Peyer's patch (tissue), 4 donors: ENCODE measurements around the gene TNFRSF8. TPM values are rescaled to one million over a fixed set of nuclear protein-coding genes. Genes with fewer than 3 reads are reported as not detected.
"Not testable (repeated sequence)": the region's sequence is repeated elsewhere in the genome, so short reads cannot be mapped to it uniquely, and the experiment has no call there.

Experiments
- DNase-seq, 3 donors: peaks; one replicate each; pipeline ENCODE4 v3.0.0-alpha.2; 2017 to 2019
- H3K27ac ChIP-seq, 4 donors: fragments of 200-600 bp; sonication (generic); one replicate each; pipeline ENCODE4 v1.5.1; 2016 to 2019
- H3K27me3 ChIP-seq, 2 donors: fragments of 200-600 bp; sonication (generic); one replicate each; pipeline ENCODE4 v1.5.1; 2019
- H3K36me3 ChIP-seq, 3 donors: fragments of 200-600 bp; sonication (generic); one replicate each; pipeline ENCODE4 v1.5.1; 2016 to 2019
- H3K4me1 ChIP-seq, 4 donors: fragments of 200-600 bp; sonication (generic); one replicate each; pipeline ENCODE4 v1.5.1; 2016 to 2019
- H3K4me3 ChIP-seq, 4 donors: fragments of 200-600 bp; sonication (generic); 1 replicate in 3 of 4; 2 replicates in 1 of 4; pipeline ENCODE4 v1.5.1; 2016 to 2019; ENCODE audit warnings: mild to moderate bottlenecking in 1 of 4
- H3K9me3 ChIP-seq, 4 donors: fragments of 200-600 bp; sonication (generic); one replicate each; pipeline ENCODE4 v1.5.1; 2016 to 2019; ENCODE audit warnings: mild to moderate bottlenecking in 1 of 4
- POLR2A ChIP-seq, 2 donors: fragments of 450-650 bp; IDR thresholded peaks; one replicate each; pipeline ENCODE4 v1.5.1; 2017; ENCODE audit warnings: antibody characterized with exemption in 2 of 2, mild to moderate bottlenecking in 2 of 2, moderate library complexity in 2 of 2
- total RNA-seq, 4 donors: library from RNA; depleted of rRNA; stranded (reverse); fragments of >200 nt; gene quantifications; one replicate each; pipeline ENCODE4 v1.1.0, GENCODE V29; 2016
- TF ChIP-seq, protein P1 (sequence below), 6 experiments: fragments of 450-650 bp in 4 of 6; fragments of 200-600 bp in 2 of 6; sonication (generic) in 1 of 6; IDR thresholded peaks; one replicate each; pipeline ENCODE4 v1.5.1; 2017 to 2019; ENCODE audit warnings: antibody characterized with exemption in 6 of 6, mild to moderate bottlenecking in 3 of 6, moderate library complexity in 1 of 6

The TNFRSF8 gene
- total RNA-seq, 4 donors from 2014 or later: not detected

DNA sequence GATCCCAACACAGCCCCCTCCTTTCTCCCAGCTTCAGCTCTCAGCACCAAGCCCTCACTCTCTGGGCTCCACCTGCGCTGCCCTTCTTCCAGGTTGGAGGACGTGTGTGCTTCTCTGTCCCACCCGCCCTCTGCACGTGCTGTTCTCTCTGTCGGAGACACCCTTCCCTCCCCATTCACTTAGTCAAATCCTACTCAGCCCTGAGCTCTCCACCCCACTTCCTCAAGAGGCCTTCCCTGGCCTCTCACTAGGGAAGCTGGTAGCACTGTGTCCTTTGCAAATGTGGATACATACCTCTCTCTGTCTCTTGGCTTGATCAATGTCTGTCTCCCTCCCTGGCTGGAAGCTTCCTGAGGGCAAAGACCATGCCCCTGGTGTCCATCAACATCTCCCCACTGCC, 43.0 kb downstream of the TNFRSF8 start:
- TF ChIP-seq, protein P1, sequence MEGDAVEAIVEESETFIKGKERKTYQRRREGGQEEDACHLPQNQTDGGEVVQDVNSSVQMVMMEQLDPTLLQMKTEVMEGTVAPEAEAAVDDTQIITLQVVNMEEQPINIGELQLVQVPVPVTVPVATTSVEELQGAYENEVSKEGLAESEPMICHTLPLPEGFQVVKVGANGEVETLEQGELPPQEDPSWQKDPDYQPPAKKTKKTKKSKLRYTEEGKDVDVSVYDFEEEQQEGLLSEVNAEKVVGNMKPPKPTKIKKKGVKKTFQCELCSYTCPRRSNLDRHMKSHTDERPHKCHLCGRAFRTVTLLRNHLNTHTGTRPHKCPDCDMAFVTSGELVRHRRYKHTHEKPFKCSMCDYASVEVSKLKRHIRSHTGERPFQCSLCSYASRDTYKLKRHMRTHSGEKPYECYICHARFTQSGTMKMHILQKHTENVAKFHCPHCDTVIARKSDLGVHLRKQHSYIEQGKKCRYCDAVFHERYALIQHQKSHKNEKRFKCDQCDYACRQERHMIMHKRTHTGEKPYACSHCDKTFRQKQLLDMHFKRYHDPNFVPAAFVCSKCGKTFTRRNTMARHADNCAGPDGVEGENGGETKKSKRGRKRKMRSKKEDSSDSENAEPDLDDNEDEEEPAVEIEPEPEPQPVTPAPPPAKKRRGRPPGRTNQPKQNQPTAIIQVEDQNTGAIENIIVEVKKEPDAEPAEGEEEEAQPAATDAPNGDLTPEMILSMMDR (IDR thresholded peaks at IDR 0.05): no peak
- no peak for TF ChIP-seq POLR2A (IDR thresholded peaks at IDR 0.05)
- H3K27me3 ChIP-seq: no peaks in the 10 kb centered on the region
- DNase-seq: no peak
- no peaks in the 10 kb centered on the region for H3K4me1 ChIP-seq
- no peak overlapping the region for H3K4me3 ChIP-seq
- H3K9me3 ChIP-seq: no peaks in the 10 kb centered on the region
- no peak overlapping the region for H3K27ac ChIP-seq
- no peaks in the 10 kb centered on the region for H3K36me3 ChIP-seq

- H3K36me3 ChIP-seq, H3K4me3 ChIP-seq, H3K9me3 ChIP-seq, DNase-seq, H3K27ac ChIP-seq, H3K4me1 ChIP-seq, H3K27me3 ChIP-seq: not testable (repeated sequence)
- TF ChIP-seq, protein P1 (IDR thresholded peaks at IDR 0.05): peak in 1 of 6 experiments; percentile 6
Observed at GRCh38 chr1:12106861-12107260, 43.8 kb downstream of the TNFRSF8 start.

GRCh38 chr1:12107718-12108117, 44.6 kb downstream of the TNFRSF8 start:
- no peaks in the 10 kb centered on the region for H3K9me3 ChIP-seq
- no peaks in the 10 kb centered on the region for H3K27me3 ChIP-seq
- no peak overlapping the region for H3K27ac ChIP-seq
- H3K4me3 ChIP-seq: no peak overlapping the region
- H3K4me1 ChIP-seq: no peaks in the 10 kb centered on the region
- H3K36me3 ChIP-seq: no peaks in the 10 kb centered on the region
- TF ChIP-seq, protein P1 (IDR thresholded peaks at IDR 0.05): no peak
- no peak for TF ChIP-seq POLR2A (IDR thresholded peaks at IDR 0.05)
- no peak for DNase-seq

DNA sequence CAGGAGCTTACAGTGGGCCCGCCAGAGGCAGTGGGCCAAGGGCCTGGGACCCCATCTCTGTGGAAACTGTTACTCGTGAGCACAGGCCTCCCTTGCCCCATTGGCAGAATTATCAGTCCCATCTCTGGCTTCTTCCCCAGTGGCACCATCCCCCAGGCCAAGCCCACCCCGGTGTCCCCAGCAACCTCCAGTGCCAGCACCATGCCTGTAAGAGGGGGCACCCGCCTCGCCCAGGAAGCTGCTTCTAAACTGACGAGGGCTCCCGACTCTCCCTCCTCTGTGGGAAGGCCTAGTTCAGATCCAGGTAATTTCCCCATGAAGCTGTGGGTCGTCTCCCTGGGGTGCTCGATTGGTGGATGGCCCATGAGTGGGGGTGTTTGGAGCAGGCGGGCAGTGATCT, 46.8 kb downstream of the TNFRSF8 start:
- Histone ChIP-seq H3K27ac (no peak overlapping the region), H3K36me3 (no peaks in the 10 kb centered on the region), H3K4me3 (no peak overlapping the region), H3K9me3 (no peaks in the 10 kb centered on the region), H3K4me1 (no peaks in the 10 kb centered on the region), H3K27me3 (no peaks in the 10 kb centered on the region)
- TF ChIP-seq POLR2A (IDR thresholded peaks at IDR 0.05): no peak
- TF ChIP-seq, protein P1 (IDR thresholded peaks at IDR 0.05): no peak
- no peak for DNase-seq

DNA sequence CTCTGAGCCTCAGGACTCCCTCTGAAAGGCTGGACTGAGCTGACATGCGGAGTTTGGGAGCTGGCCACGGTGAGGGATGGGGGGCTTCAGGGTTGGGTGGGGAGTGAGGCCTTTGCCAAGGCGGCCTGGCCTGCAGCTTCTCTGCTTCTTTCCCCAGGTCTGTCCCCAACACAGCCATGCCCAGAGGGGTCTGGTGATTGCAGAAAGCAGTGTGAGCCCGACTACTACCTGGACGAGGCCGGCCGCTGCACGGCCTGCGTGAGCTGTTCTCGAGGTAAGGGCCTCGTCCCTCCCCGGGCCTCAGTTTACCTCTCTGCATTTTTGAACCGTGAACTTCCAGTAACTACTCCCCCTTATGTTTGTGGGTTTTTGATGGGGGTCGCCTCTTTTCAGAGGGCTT, 48.6 kb downstream of the TNFRSF8 start:
- H3K36me3 ChIP-seq: no peaks in the 10 kb centered on the region
- H3K9me3 ChIP-seq: no peaks in the 10 kb centered on the region
- no peaks in the 10 kb centered on the region for H3K4me1 ChIP-seq
- no peaks in the 10 kb centered on the region for H3K27me3 ChIP-seq
- no peak overlapping the region for H3K4me3 ChIP-seq
- no peak for DNase-seq
- no peak overlapping the region for H3K27ac ChIP-seq
- no peak for TF ChIP-seq POLR2A (IDR thresholded peaks at IDR 0.05)
- TF ChIP-seq, protein P1 (IDR thresholded peaks at IDR 0.05): no peak

DNA sequence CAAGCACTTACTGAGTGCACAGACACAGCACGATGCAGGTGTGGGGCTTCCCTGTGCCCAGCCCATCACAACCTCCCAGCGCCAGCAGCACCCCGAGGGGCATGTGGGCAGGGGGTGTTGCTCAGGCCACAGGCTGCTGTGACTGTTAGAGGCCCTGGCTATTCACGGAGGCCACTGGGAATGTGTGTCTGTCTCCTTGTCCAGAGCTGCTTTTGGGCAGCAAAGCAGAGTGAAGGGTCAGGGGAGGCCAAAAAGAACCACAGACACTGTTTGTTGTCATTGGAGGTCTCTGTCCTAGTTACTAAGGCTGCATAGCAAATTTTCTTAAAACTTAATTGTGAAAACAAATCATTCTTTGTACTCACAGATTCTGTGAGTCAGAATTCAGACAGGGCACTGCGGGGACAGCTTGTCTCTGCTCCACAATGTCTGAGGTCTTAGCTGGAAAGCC, 49.6 kb downstream of the TNFRSF8 start:
- no peaks in the 10 kb centered on the region for H3K9me3 ChIP-seq
- TF ChIP-seq, protein P1 (IDR thresholded peaks at IDR 0.05): no peak

More for the DNA sequence above, 49.6 kb downstream of the TNFRSF8 start:
- no peak for DNase-seq
- Histone ChIP-seq H3K27ac (no peak overlapping the region), H3K4me1 (no peaks in the 10 kb centered on the region), H3K27me3 (no peaks in the 10 kb centered on the region), H3K4me3 (no peak overlapping the region), H3K36me3 (no peaks in the 10 kb centered on the region)
